ENCODE measurements around the gene POLR2A. TPM values are rescaled to one million over a fixed set of nuclear protein-coding genes. Genes with fewer than 3 reads are reported as not detected.

POLR2A gene
- total RNA-seq, 1 experiment from 2014 or later: 72.1 TPM

- Histone ChIP-seq H3K9me3 (no peaks in the 10 kb centered on the region), H3K4me1 (no peaks in the 10 kb centered on the region), H3K27me3 (replicated peaks; ENCODE audit: control insufficient read depth, insufficient read depth, low read length) (no peaks in the 10 kb centered on the region), H3K4me3 (ENCODE audit: low read depth, low read length) (peak overlapping the region; percentile 37), H3K36me3 (ENCODE audit: control insufficient read depth, insufficient read depth, low read length) (no peaks in the 10 kb centered on the region)
- no TSS peak for BruUV-seq (replicated peaks)
- Mint-ChIP-seq H3K27me3 (ENCODE audit: insufficient read depth, unreplicated experiment) (no peaks in the 10 kb centered on the region), H3K4me1 (ENCODE audit: low read depth, unreplicated experiment) (peaks cover 6% of the 10 kb centered on the region), H3K9me3 (ENCODE audit: unreplicated experiment) (no peaks in the 10 kb centered on the region), H3K4me3 (ENCODE audit: unreplicated experiment) (peak overlapping the region; percentile 89), H3K36me3 (ENCODE audit: insufficient read depth, unreplicated experiment) (peaks cover 17% of the 10 kb centered on the region), H3K27ac (ENCODE audit: unreplicated experiment) (no peak overlapping the region)
- no peak for TF ChIP-seq CTCF (IDR thresholded peaks at IDR 0.05; ENCODE audit: insufficient read depth in 1 of 2, low read depth in 1 of 2, low read length in 1 of 2, severe bottlenecking in 1 of 2, unreplicated experiment in 1 of 2)
- intact Hi-C loops (cut with micrococcal nuclease; ENCODE audit: unreplicated experiment): no loop called here
- DNase-seq: peak in 1 of 2 experiments; percentile 41
- ChIA-PET CTCF (interaction anchor here (0.5 to 1.7 kb wide), 4 partner anchors 35 to 244 kb away, joined by 3 to 8 read pairs (median 4); no protein-coding TSS in a partner anchor), POLR2A (interaction anchor here (0.6 kb wide), 1 partner anchor 85 kb away, joined by 3 read pairs; the partner anchor contains the start of gene TMEM95)
These were observed 43.9 kb upstream of the POLR2A start for GRCh38 chr17:7440113-7440833.

GRCh38 chr17:7440834-7441195 is 43.4 kb upstream of the POLR2A start:
- POLR2A ChIA-PET: no interaction called here
- Mint-ChIP-seq H3K36me3 (ENCODE audit: insufficient read depth, unreplicated experiment) (peaks cover 13% of the 10 kb centered on the region), H3K9me3 (ENCODE audit: unreplicated experiment) (no peaks in the 10 kb centered on the region), H3K4me3 (ENCODE audit: unreplicated experiment) (peak overlapping the region; percentile 89), H3K27me3 (ENCODE audit: insufficient read depth, unreplicated experiment) (no peaks in the 10 kb centered on the region), H3K4me1 (ENCODE audit: low read depth, unreplicated experiment) (peaks cover 6% of the 10 kb centered on the region), H3K27ac (ENCODE audit: unreplicated experiment) (no peak overlapping the region)
- intact Hi-C loops (cut with micrococcal nuclease; ENCODE audit: unreplicated experiment): no loop called here
- Histone ChIP-seq H3K9me3 (no peaks in the 10 kb centered on the region), H3K36me3 (ENCODE audit: control insufficient read depth, insufficient read depth, low read length) (no peaks in the 10 kb centered on the region), H3K27me3 (replicated peaks; ENCODE audit: control insufficient read depth, insufficient read depth, low read length) (no peaks in the 10 kb centered on the region), H3K4me3 (ENCODE audit: low read depth, low read length) (no peak overlapping the region), H3K4me1 (no peaks in the 10 kb centered on the region)
- no TSS peak for BruUV-seq (replicated peaks)
- DNase-seq: no peak
- no peak for TF ChIP-seq CTCF (IDR thresholded peaks at IDR 0.05; ENCODE audit: insufficient read depth in 1 of 2, low read depth in 1 of 2, low read length in 1 of 2, severe bottlenecking in 1 of 2, unreplicated experiment in 1 of 2)
- CTCF ChIA-PET: interaction anchor here (0.8 to 1.7 kb wide), 2 partner anchors 61 to 120 kb away, joined by 3 to 8 read pairs; no protein-coding TSS in a partner anchor

- Mint-ChIP-seq H3K27me3 (ENCODE audit: insufficient read depth, unreplicated experiment) (no peaks in the 10 kb centered on the region), H3K4me3 (ENCODE audit: unreplicated experiment) (no peak overlapping the region), H3K36me3 (ENCODE audit: insufficient read depth, unreplicated experiment) (peaks cover 8% of the 10 kb centered on the region), H3K4me1 (ENCODE audit: low read depth, unreplicated experiment) (peaks cover 6% of the 10 kb centered on the region), H3K27ac (ENCODE audit: unreplicated experiment) (no peak overlapping the region), H3K9me3 (ENCODE audit: unreplicated experiment) (no peaks in the 10 kb centered on the region)
- DNase-seq: no peak
- CTCF ChIA-PET: no interaction called here
- no peaks in the 10 kb centered on the region for H3K27me3 ChIP-seq (replicated peaks; ENCODE audit: control insufficient read depth, insufficient read depth, low read length)
- POLR2A ChIA-PET: no interaction called here
- BruUV-seq (replicated peaks): no TSS peak
- intact Hi-C loops (cut with micrococcal nuclease; ENCODE audit: unreplicated experiment): no loop called here
- no peak for TF ChIP-seq CTCF (IDR thresholded peaks at IDR 0.05; ENCODE audit: insufficient read depth in 1 of 2, low read depth in 1 of 2, low read length in 1 of 2, severe bottlenecking in 1 of 2, unreplicated experiment in 1 of 2)
- H3K4me3 ChIP-seq (ENCODE audit: low read depth, low read length): no peak overlapping the region
- H3K36me3 ChIP-seq (ENCODE audit: control insufficient read depth, insufficient read depth, low read length): no peaks in the 10 kb centered on the region
- no peaks in the 10 kb centered on the region for H3K9me3 ChIP-seq
- no peaks in the 10 kb centered on the region for H3K4me1 ChIP-seq
These were observed 42.9 kb upstream of the POLR2A start for GRCh38 chr17:7441266-7441665.
